Panc1 (cell line): Measurements from ENCODE around the gene POLRMT.

Source experiments
- POLR2AphosphoS5 ChIP-seq: IDR thresholded peaks from 2 replicates; pipeline ENCODE4 v1.6.1; 2012; ENCODE audit warnings: mild to moderate bottlenecking, low read depth, low read length, moderate library complexity
- TF ChIP-seq, protein P1 (sequence below): fragments of 450-650 bp; IDR thresholded peaks from 2 replicates; pipeline ENCODE4 v1.5.1; 2017; ENCODE audit warnings: mild to moderate bottlenecking
- TF ChIP-seq, protein P2 (sequence below), 2 experiments: IDR thresholded peaks; 2 replicates each; pipeline ENCODE4 v1.6.1; 2011 to 2012; ENCODE audit warnings: low read depth in 2 of 2, control low read depth in 1 of 2, low read length in 1 of 2, mild to moderate bottlenecking in 1 of 2, moderate library complexity in 1 of 2; ENCODE audit not compliant: insufficient read depth in 1 of 2

DNA sequence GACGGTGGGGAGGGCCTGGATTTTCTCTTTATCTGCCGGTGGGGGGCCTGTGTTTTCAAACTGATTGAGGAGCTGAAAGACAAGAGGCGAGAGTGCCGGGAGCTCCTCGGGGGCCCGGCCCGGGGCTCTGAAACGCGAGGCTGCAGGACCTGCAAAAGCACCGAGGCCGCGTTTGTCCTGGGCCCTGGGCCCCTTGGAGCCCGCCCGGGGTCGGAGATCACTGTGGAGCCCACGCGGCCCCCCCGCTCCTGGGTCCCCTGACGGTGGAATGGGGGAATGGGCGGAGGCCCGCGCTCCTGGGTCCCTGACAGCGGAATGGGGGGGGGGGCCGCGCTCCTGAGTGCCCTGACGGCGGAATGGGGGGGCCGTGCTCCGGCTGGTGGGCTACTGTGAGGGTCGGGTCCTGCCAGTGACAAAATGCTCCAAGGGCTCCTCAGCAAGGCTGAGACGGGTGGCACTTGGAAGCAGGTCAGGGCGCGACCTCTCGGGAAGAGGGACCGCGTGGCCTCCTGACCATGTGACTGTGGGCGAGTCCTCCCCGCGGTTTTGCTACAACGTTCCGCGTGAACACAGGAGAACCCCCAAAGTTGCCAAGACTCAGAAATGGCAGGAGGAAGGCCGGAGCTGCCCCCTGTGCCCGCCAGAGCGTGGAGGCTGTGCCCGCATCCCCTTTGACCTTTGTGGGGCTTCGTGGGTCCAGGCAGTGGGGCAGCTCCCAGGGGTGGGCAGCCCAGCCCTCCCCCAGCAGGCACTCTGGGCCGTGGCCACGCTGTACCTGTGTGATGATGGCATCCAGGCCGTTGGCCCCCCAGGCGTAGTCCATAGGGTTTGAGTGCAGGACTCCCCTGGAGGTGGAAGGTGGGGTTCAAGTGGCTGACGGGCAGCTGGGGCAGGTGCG lies 15.8 kb upstream of the POLRMT start:
- TF ChIP-seq, protein P1, sequence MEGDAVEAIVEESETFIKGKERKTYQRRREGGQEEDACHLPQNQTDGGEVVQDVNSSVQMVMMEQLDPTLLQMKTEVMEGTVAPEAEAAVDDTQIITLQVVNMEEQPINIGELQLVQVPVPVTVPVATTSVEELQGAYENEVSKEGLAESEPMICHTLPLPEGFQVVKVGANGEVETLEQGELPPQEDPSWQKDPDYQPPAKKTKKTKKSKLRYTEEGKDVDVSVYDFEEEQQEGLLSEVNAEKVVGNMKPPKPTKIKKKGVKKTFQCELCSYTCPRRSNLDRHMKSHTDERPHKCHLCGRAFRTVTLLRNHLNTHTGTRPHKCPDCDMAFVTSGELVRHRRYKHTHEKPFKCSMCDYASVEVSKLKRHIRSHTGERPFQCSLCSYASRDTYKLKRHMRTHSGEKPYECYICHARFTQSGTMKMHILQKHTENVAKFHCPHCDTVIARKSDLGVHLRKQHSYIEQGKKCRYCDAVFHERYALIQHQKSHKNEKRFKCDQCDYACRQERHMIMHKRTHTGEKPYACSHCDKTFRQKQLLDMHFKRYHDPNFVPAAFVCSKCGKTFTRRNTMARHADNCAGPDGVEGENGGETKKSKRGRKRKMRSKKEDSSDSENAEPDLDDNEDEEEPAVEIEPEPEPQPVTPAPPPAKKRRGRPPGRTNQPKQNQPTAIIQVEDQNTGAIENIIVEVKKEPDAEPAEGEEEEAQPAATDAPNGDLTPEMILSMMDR, result no peak
- no peak for TF ChIP-seq POLR2AphosphoS5
- TF ChIP-seq, protein P2, sequence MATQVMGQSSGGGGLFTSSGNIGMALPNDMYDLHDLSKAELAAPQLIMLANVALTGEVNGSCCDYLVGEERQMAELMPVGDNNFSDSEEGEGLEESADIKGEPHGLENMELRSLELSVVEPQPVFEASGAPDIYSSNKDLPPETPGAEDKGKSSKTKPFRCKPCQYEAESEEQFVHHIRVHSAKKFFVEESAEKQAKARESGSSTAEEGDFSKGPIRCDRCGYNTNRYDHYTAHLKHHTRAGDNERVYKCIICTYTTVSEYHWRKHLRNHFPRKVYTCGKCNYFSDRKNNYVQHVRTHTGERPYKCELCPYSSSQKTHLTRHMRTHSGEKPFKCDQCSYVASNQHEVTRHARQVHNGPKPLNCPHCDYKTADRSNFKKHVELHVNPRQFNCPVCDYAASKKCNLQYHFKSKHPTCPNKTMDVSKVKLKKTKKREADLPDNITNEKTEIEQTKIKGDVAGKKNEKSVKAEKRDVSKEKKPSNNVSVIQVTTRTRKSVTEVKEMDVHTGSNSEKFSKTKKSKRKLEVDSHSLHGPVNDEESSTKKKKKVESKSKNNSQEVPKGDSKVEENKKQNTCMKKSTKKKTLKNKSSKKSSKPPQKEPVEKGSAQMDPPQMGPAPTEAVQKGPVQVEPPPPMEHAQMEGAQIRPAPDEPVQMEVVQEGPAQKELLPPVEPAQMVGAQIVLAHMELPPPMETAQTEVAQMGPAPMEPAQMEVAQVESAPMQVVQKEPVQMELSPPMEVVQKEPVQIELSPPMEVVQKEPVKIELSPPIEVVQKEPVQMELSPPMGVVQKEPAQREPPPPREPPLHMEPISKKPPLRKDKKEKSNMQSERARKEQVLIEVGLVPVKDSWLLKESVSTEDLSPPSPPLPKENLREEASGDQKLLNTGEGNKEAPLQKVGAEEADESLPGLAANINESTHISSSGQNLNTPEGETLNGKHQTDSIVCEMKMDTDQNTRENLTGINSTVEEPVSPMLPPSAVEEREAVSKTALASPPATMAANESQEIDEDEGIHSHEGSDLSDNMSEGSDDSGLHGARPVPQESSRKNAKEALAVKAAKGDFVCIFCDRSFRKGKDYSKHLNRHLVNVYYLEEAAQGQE (IDR thresholded peaks at IDR 0.05; ENCODE audit: insufficient read depth in 1 of 2, low read depth in 2 of 2, low read length in 1 of 2), result no peak
